Upper lobe of left lung (tissue), 4 donors: ENCODE data around the gene GEMIN7.

Experiments
- POLR2A ChIP-seq, 4 donors: fragments of 450-650 bp; IDR thresholded peaks; one replicate each; pipeline ENCODE4 v1.5.1; 2016 to 2017; ENCODE audit warnings: antibody characterized with exemption in 4 of 4, mild to moderate bottlenecking in 2 of 4
- POLR2AphosphoS5 ChIP-seq, 2 donors: sonication (generic); formaldehyde crosslinking; IDR thresholded peaks; one replicate each; pipeline ENCODE4 v1.5.1; 2017; ENCODE audit warnings: antibody characterized with exemption in 2 of 2
- TF ChIP-seq, protein P1 (sequence below), 6 experiments: fragments of 450-650 bp in 4 of 6; fragments of 200-600 bp in 2 of 6; sonication (generic) in 2 of 6; IDR thresholded peaks; one replicate each; pipeline ENCODE4 v1.5.1; 2016 to 2019; ENCODE audit warnings: antibody characterized with exemption in 6 of 6

- TF ChIP-seq POLR2AphosphoS5 (IDR thresholded peaks at IDR 0.05) (no peak), POLR2A (IDR thresholded peaks at IDR 0.05) (no peak)
- TF ChIP-seq, protein P1, sequence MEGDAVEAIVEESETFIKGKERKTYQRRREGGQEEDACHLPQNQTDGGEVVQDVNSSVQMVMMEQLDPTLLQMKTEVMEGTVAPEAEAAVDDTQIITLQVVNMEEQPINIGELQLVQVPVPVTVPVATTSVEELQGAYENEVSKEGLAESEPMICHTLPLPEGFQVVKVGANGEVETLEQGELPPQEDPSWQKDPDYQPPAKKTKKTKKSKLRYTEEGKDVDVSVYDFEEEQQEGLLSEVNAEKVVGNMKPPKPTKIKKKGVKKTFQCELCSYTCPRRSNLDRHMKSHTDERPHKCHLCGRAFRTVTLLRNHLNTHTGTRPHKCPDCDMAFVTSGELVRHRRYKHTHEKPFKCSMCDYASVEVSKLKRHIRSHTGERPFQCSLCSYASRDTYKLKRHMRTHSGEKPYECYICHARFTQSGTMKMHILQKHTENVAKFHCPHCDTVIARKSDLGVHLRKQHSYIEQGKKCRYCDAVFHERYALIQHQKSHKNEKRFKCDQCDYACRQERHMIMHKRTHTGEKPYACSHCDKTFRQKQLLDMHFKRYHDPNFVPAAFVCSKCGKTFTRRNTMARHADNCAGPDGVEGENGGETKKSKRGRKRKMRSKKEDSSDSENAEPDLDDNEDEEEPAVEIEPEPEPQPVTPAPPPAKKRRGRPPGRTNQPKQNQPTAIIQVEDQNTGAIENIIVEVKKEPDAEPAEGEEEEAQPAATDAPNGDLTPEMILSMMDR (IDR thresholded peaks at IDR 0.05) = no peak
Observed at GRCh38 chr19:45114116-45114515, 35.1 kb downstream of the GEMIN7 start.
